ENCODE results near the gene P4HA2.

The P4HA2 gene

DNA sequence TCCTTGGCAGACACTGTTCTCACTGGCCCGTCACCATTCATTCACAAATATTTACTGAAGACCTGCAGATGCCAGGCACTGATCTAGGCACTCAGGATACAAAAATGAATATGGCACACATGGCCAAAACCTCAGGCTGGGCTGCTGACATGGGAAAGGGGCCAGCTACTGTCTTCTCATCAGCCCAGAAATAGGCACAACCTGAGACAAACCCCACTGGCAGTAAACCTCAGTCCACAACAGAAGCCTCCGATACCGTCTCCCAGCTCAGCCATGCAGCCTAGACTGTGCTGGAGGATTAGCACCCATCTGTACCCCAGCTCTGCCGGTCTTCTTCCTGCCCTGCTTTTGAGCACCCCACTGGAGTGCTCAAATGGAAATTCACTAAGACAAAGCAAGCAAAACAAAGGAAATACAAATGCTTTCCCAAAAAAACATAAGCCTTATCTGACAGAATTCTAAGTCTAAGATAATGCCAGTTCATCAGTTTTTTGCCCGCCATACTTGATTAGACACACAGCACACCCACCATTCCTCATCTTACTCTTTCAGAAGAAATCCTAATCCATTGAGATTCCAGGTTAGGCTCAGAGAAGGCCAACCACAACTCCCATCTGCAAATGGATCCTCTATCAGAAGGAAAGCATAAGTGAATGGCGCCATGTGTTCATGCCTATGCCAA, 8.2 kb downstream of the P4HA2 start:
- TF ChIP-seq, protein P1, sequence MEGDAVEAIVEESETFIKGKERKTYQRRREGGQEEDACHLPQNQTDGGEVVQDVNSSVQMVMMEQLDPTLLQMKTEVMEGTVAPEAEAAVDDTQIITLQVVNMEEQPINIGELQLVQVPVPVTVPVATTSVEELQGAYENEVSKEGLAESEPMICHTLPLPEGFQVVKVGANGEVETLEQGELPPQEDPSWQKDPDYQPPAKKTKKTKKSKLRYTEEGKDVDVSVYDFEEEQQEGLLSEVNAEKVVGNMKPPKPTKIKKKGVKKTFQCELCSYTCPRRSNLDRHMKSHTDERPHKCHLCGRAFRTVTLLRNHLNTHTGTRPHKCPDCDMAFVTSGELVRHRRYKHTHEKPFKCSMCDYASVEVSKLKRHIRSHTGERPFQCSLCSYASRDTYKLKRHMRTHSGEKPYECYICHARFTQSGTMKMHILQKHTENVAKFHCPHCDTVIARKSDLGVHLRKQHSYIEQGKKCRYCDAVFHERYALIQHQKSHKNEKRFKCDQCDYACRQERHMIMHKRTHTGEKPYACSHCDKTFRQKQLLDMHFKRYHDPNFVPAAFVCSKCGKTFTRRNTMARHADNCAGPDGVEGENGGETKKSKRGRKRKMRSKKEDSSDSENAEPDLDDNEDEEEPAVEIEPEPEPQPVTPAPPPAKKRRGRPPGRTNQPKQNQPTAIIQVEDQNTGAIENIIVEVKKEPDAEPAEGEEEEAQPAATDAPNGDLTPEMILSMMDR (IDR thresholded peaks at IDR 0.05): no peak
- Histone ChIP-seq H3K36me3 (no peaks in the 10 kb centered on the region), H3K27me3 (no peaks in the 10 kb centered on the region), H3K4me1 (ENCODE audit: control insufficient read depth in 1 of 2, insufficient read depth in 1 of 2, low read depth in 1 of 2, low read length in 1 of 2) (no peaks in the 10 kb centered on the region), H3K4me3 (ENCODE audit: low read depth in 1 of 2, low read length in 1 of 2) (no peak overlapping the region), H3K27ac (no peak overlapping the region), H3K9me3 (no peaks in the 10 kb centered on the region)

- Histone ChIP-seq H3K27ac (no peak overlapping the region), H3K4me3 (ENCODE audit: low read depth in 1 of 2, low read length in 1 of 2) (no peak overlapping the region), H3K9me3 (no peaks in the 10 kb centered on the region), H3K27me3 (no peaks in the 10 kb centered on the region), H3K4me1 (ENCODE audit: control insufficient read depth in 1 of 2, insufficient read depth in 1 of 2, low read depth in 1 of 2, low read length in 1 of 2) (no peaks in the 10 kb centered on the region), H3K36me3 (no peaks in the 10 kb centered on the region)
- TF ChIP-seq, protein P1 (IDR thresholded peaks at IDR 0.05): no peak
These were observed 9.3 kb downstream of the P4HA2 start for GRCh38 chr5:132218321-132218720.

DNA sequence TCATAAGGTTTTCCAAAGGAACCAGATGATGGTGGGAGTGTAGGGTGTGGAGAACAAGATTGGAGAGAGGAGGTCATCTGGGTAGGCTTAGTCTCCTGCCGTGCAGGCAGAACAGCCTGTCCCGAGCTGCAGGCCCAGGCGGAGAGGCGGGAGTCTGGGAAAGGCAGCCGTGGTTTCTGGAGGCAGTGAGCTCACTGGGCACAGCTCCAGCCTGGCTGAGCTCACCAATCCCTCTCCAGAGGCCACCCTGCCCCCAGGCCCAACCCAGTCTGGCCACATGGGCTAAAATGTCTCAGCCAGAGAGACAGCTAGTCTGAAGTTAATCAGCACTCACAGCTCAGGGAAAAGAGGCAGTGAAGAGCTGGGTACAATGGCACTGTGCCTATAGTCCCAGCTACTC, 12.3 kb downstream of the P4HA2 start:
- no peak overlapping the region for H3K4me3 ChIP-seq (ENCODE audit: low read depth in 1 of 2, low read length in 1 of 2)

GRCh38 chr5:132214491-132214890, 13.2 kb downstream of the P4HA2 start:
- no peaks in the 10 kb centered on the region for H3K36me3 ChIP-seq
- no peaks in the 10 kb centered on the region for H3K9me3 ChIP-seq
- TF ChIP-seq, protein P1 (IDR thresholded peaks at IDR 0.05): no peak
- H3K27ac ChIP-seq: no peak overlapping the region
- no peaks in the 10 kb centered on the region for H3K27me3 ChIP-seq
- no peaks in the 10 kb centered on the region for H3K4me1 ChIP-seq (ENCODE audit: control insufficient read depth in 1 of 2, insufficient read depth in 1 of 2, low read depth in 1 of 2, low read length in 1 of 2)
- no peak overlapping the region for H3K4me3 ChIP-seq (ENCODE audit: low read depth in 1 of 2, low read length in 1 of 2)

More for the DNA sequence above, 12.3 kb downstream of the P4HA2 start:
- Histone ChIP-seq H3K36me3 (no peaks in the 10 kb centered on the region), H3K27me3 (no peaks in the 10 kb centered on the region), H3K9me3 (no peaks in the 10 kb centered on the region), H3K27ac (no peak overlapping the region), H3K4me1 (ENCODE audit: control insufficient read depth in 1 of 2, insufficient read depth in 1 of 2, low read depth in 1 of 2, low read length in 1 of 2) (no peaks in the 10 kb centered on the region)
- TF ChIP-seq, protein P1 (IDR thresholded peaks at IDR 0.05): no peak

GRCh38 chr5:132213666-132214065, 14.0 kb downstream of the P4HA2 start:
- no peaks in the 10 kb centered on the region for H3K36me3 ChIP-seq
- no peaks in the 10 kb centered on the region for H3K9me3 ChIP-seq
- H3K4me1 ChIP-seq (ENCODE audit: control insufficient read depth in 1 of 2, insufficient read depth in 1 of 2, low read depth in 1 of 2, low read length in 1 of 2): peaks cover 0 to 4% of the 10 kb centered on the region in 2 experiments
- no peak overlapping the region for H3K4me3 ChIP-seq (ENCODE audit: low read depth in 1 of 2, low read length in 1 of 2)
- no peak overlapping the region for H3K27ac ChIP-seq
- TF ChIP-seq, protein P1 (IDR thresholded peaks at IDR 0.05): no peak
- no peaks in the 10 kb centered on the region for H3K27me3 ChIP-seq
